MCF 10A (cell line): ENCODE data around the gene CCL13. TPM values are rescaled to one million over a fixed set of nuclear protein-coding genes. Genes with fewer than 3 reads are reported as not detected.

Experiments used
- BruUV-seq: library from RNA; stranded (reverse); fragments of 400-500 nt; replicated peaks from 2 replicates; lab custom pipeline; 2021; lab: Mats Ljungman, UMichigan
- CTCF ChIA-PET: fragments of 300-600 bp; sonication (Branson Sonifier 250); formaldehyde crosslinking; extraction: SDS; loops from one replicate; lab custom pipeline; 2021; ENCODE audit warnings: antibody characterized with exemption, inconsistent platforms; lab: Yijun Ruan, JAX
- POLR2A ChIA-PET: fragments of 300-600, 350-650 bp; sonication (Branson Sonifier 250); formaldehyde crosslinking; extraction: SDS; loops from one replicate; lab custom pipeline; 2020; ENCODE audit warnings: antibody characterized with exemption, inconsistent platforms; lab: Yijun Ruan, JAX
- DNase-seq: peaks from one replicate; pipeline ENCODE4 v3.0.0-alpha.2; 2018; ENCODE audit not compliant: unreplicated experiment
- H3K27ac Mint-ChIP-seq: one replicate; pipeline ENCODE4 v1.8.0; 2022; ENCODE audit warnings: mild to moderate bottlenecking, low read depth, mixed read lengths; ENCODE audit not compliant: unreplicated experiment
- H3K27me3 Mint-ChIP-seq: one replicate; pipeline ENCODE4 v1.8.0; 2022; ENCODE audit warnings: mixed read lengths; ENCODE audit not compliant: insufficient read depth, unreplicated experiment
- H3K36me3 Mint-ChIP-seq: one replicate; pipeline ENCODE4 v1.8.0; 2022; ENCODE audit warnings: mild to moderate bottlenecking, moderate library complexity, mixed read lengths; ENCODE audit not compliant: insufficient read depth, unreplicated experiment
- H3K4me1 Mint-ChIP-seq: one replicate; pipeline ENCODE4 v1.8.0; 2022; ENCODE audit warnings: mixed read lengths; ENCODE audit not compliant: insufficient read depth, unreplicated experiment
- H3K4me3 Mint-ChIP-seq: one replicate; pipeline ENCODE4 v1.8.0; 2022; ENCODE audit warnings: mild to moderate bottlenecking, moderate library complexity, mixed read lengths; ENCODE audit not compliant: unreplicated experiment
- H3K9me3 Mint-ChIP-seq: one replicate; pipeline ENCODE4 v1.8.0; 2022; ENCODE audit warnings: mixed read lengths; ENCODE audit not compliant: unreplicated experiment
- intact Hi-C: fragments of 100-400 bp; cut with micrococcal nuclease; formaldehyde crosslinking; loops from 2 replicates; pipeline ENCODE4 v1.14.1; 2022
- total RNA-seq: library from RNA; stranded (reverse); gene quantifications from 2 replicates; pipeline ENCODE4 v1.2.3, GENCODE V29; 2022
- TF ChIP-seq, protein P1 (sequence below): fragments of 200-600 bp; IDR thresholded peaks from one replicate; pipeline ENCODE4 v1.8.0; 2022; ENCODE audit warnings: antibody characterized with exemption, mild to moderate bottlenecking; ENCODE audit not compliant: unreplicated experiment

CCL13 gene
- total RNA-seq, 1 experiment from 2014 or later, result not detected

DNA sequence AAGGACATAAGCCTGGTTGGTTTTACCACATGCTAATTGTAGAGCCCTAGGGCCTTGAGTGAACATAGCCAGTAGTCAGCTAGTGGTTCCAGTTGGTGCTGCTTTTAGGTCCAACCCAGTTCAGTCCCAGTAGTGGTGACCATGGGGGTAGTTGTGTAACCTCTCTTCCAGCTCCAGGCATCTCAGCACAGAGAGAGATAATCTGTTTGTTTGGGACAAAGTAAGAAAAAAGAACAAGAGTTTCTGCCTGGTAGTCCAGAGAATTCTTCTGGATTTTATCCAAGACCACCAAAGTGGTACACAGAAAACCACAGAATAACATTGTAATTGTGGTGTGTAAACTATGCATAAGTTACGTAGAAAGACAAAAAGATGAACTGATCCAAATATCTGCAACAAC, 5.2 kb upstream of the CCL13 start:
- no peak overlapping the region for H3K27ac Mint-ChIP-seq
- TF ChIP-seq, protein P1, sequence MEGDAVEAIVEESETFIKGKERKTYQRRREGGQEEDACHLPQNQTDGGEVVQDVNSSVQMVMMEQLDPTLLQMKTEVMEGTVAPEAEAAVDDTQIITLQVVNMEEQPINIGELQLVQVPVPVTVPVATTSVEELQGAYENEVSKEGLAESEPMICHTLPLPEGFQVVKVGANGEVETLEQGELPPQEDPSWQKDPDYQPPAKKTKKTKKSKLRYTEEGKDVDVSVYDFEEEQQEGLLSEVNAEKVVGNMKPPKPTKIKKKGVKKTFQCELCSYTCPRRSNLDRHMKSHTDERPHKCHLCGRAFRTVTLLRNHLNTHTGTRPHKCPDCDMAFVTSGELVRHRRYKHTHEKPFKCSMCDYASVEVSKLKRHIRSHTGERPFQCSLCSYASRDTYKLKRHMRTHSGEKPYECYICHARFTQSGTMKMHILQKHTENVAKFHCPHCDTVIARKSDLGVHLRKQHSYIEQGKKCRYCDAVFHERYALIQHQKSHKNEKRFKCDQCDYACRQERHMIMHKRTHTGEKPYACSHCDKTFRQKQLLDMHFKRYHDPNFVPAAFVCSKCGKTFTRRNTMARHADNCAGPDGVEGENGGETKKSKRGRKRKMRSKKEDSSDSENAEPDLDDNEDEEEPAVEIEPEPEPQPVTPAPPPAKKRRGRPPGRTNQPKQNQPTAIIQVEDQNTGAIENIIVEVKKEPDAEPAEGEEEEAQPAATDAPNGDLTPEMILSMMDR, result no peak
- H3K27me3 Mint-ChIP-seq, result no peaks in the 10 kb centered on the region
- no peaks in the 10 kb centered on the region for H3K4me1 Mint-ChIP-seq
- POLR2A ChIA-PET, result no interaction called here
- BruUV-seq, result no TSS peak
- intact Hi-C loops, result no loop called here
- no peak overlapping the region for H3K4me3 Mint-ChIP-seq
- no peaks in the 10 kb centered on the region for H3K36me3 Mint-ChIP-seq
- CTCF ChIA-PET, result interaction anchor here (0.7 to 1.5 kb wide), 3 partner anchors 10 to 596 kb away, joined by 3 to 11 read pairs (median 3); no protein-coding TSS in a partner anchor
- H3K9me3 Mint-ChIP-seq, result peaks cover 7% of the 10 kb centered on the region
- DNase-seq, result no peak

DNA sequence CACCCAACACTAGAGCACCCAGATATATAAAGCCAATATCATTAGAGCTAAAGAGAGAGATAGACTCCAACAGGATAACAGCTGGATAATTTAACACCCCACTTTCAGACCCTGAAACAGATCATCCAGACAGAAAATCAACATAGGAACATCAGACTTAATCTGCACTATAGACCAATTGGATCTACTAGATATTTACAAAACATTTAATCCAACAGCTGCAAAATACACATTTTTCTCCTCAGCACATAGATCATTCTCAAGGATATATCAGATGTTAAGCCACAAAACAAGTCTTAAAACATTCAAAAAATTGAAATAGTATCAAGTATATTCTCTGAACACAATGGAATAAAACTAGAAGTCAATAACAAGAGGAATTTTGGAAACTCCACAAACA, 4.1 kb upstream of the CCL13 start:
- TF ChIP-seq, protein P1, result no peak
- POLR2A ChIA-PET, result no interaction called here
- Mint-ChIP-seq H3K4me1 (no peaks in the 10 kb centered on the region), H3K36me3 (no peaks in the 10 kb centered on the region), H3K27ac (no peak overlapping the region), H3K4me3 (no peak overlapping the region), H3K27me3 (no peaks in the 10 kb centered on the region), H3K9me3 (peaks cover 7% of the 10 kb centered on the region)
- no peak for DNase-seq
- intact Hi-C loops, result no loop called here
- CTCF ChIA-PET, result interaction anchor here (0.7 to 1.9 kb wide), 2 partner anchors 9 to 152 kb away, joined by 4 to 6 read pairs; no protein-coding TSS in a partner anchor
- no TSS peak for BruUV-seq

DNA sequence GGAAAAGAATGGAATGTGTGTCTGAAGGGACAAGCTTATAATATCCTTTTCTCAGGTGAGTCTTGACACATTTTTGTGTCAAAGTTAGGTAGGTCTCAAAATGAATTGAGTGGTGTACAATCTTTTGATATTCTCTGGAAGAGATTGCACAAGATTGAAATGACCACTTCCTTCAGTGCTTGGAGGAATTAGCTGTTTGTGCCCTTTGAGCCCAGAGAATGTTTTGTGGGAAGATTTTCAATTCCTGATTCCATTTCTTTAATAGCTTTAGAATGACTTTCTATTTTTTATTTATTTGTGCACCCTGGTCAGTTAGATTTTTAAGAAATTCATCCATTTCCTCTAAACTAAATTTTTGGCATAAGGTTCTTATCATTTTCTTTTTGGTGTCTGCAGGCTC, 1.6 kb upstream of the CCL13 start:
- ChIA-PET CTCF (interaction anchor here (0.5 to 1.1 kb wide), 2 partner anchors 154 to 1183 kb away, joined by 3 to 5 read pairs; partner anchors contain the start of gene SLFN12L), POLR2A (interaction anchor here (0.6 kb wide), 1 partner anchor 286 kb away, joined by 3 read pairs; no protein-coding TSS in a partner anchor)
- TF ChIP-seq, protein P1, result no peak
- Mint-ChIP-seq H3K27ac (no peak overlapping the region), H3K9me3 (peaks cover 7% of the 10 kb centered on the region), H3K4me3 (no peak overlapping the region), H3K36me3 (no peaks in the 10 kb centered on the region), H3K4me1 (no peaks in the 10 kb centered on the region), H3K27me3 (no peaks in the 10 kb centered on the region)
- intact Hi-C loops, result no loop called here
- DNase-seq, result no peak
- no TSS peak for BruUV-seq

DNA sequence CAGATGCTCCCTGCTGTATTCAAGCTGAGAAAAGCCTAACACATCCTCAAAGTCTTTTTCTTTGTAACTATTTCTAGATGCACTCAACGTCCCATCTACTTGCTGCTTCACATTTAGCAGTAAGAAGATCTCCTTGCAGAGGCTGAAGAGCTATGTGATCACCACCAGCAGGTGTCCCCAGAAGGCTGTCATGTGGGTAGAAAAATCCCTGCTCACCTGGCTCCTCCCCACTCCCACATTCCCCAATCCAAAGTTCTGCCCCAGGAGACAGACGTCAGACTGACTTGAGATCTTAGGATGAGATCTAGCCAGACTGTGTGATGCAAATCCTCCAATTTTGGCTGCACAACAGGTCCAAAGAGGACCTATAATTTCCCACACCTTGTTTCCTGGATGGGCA, 1.1 kb downstream of the CCL13 start:
- intact Hi-C loops, result no loop called here
- DNase-seq, result no peak
- no peak overlapping the region for H3K4me3 Mint-ChIP-seq
- H3K27ac Mint-ChIP-seq, result no peak overlapping the region
- TF ChIP-seq, protein P1, result no peak
- BruUV-seq, result no TSS peak
- H3K27me3 Mint-ChIP-seq, result no peaks in the 10 kb centered on the region
- H3K4me1 Mint-ChIP-seq, result no peaks in the 10 kb centered on the region
- POLR2A ChIA-PET, result no interaction called here
- CTCF ChIA-PET, result interaction anchor here (0.8 to 1.2 kb wide), 3 partner anchors 155 to 179 kb away, joined by 3 to 5 read pairs (median 3); no protein-coding TSS in a partner anchor
- no peaks in the 10 kb centered on the region for H3K36me3 Mint-ChIP-seq
- peaks cover 7% of the 10 kb centered on the region for H3K9me3 Mint-ChIP-seq
